IMR-90 (cell line): ENCODE measurements around the gene RAB3GAP2. TPM values are rescaled to one million over a fixed set of nuclear protein-coding genes. Genes with fewer than 3 reads are reported as not detected.
"Not testable (repeated sequence)": the region's sequence is repeated elsewhere in the genome, so short reads cannot be mapped to it uniquely, and the experiment has no call there.

Source experiments
- ATAC-seq: fragments of 200-7000 bp; cut with Tn5 transposase; 2 replicates; pipeline ENCODE4 v1.9.1; 2020; ENCODE audit warnings: low read depth, mild to moderate bottlenecking, moderate library complexity
- BruUV-seq: library from RNA; stranded (reverse); fragments of 400-500 nt; replicated peaks from 2 replicates; lab custom pipeline; 2021; lab: Mats Ljungman, UMichigan
- CTCF ChIA-PET: fragments of 300-600 bp; formaldehyde crosslinking; extraction: SDS; loops from one replicate; lab custom pipeline; 2021; ENCODE audit warnings: antibody characterized with exemption; lab: Yijun Ruan, JAX
- POLR2A ChIA-PET: fragments of 300-600 bp; sonication (Branson Sonifier 250); formaldehyde crosslinking; loops from one replicate; lab custom pipeline; 2022; ENCODE audit warnings: antibody characterized with exemption; ENCODE audit not compliant: unreplicated experiment; lab: Charles Lee
- DNase-seq: peaks from one replicate; pipeline ENCODE4 v3.0.0; 2013
- H2AFZ ChIP-seq: replicated peaks from 2 replicates; pipeline ENCODE3; 2013; ENCODE audit warnings: low read length, mild to moderate bottlenecking; ENCODE audit not compliant: poor library complexity
- H2AK5ac ChIP-seq: 2 replicates; pipeline ENCODE4 v1.6.1; 2013; ENCODE audit warnings: low read depth, low read length, inconsistent platforms
- H2AK9ac ChIP-seq: replicated peaks from 2 replicates; pipeline ENCODE3; 2013; ENCODE audit warnings: mild to moderate bottlenecking, low read depth, low read length, moderate library complexity; ENCODE audit not compliant: poor library complexity
- H2BK120ac ChIP-seq: 2 replicates; pipeline ENCODE4 v1.6.1; 2013; ENCODE audit warnings: low read depth, low read length, inconsistent platforms
- H2BK15ac ChIP-seq: 3 replicates; pipeline ENCODE4 v1.6.1; 2013; ENCODE audit warnings: low read depth, low read length, inconsistent platforms
- H2BK20ac ChIP-seq: 2 replicates; pipeline ENCODE4 v1.6.1; 2013; ENCODE audit warnings: low read depth, mild to moderate bottlenecking, inconsistent platforms, low read length, moderate library complexity
- H2BK5ac ChIP-seq: 2 replicates; pipeline ENCODE4 v1.6.1; 2013; ENCODE audit warnings: mild to moderate bottlenecking, low read depth, low read length, inconsistent platforms; ENCODE audit not compliant: poor library complexity, severe bottlenecking
- H3K14ac ChIP-seq: replicated peaks from 2 replicates; pipeline ENCODE4 v1.6.1; 2013; ENCODE audit warnings: low read depth, low read length, inconsistent platforms
- H3K18ac ChIP-seq: 2 replicates; pipeline ENCODE4 v1.6.1; 2013; ENCODE audit warnings: low read depth, low read length, control low read depth
- H3K23ac ChIP-seq: 2 replicates; pipeline ENCODE4 v1.6.1; 2013; ENCODE audit warnings: low read depth, low read length, inconsistent platforms
- H3K27ac ChIP-seq: 2 replicates; pipeline ENCODE4 v1.5.1; 2013; ENCODE audit warnings: mild to moderate bottlenecking, control low read depth, low read length; ENCODE audit not compliant: insufficient read depth
- H3K27me3 ChIP-seq: 2 replicates; pipeline ENCODE4 v1.6.1; 2013; ENCODE audit warnings: low read length; ENCODE audit not compliant: control insufficient read depth, insufficient read depth
- H3K36me3 ChIP-seq: 2 replicates; pipeline ENCODE4 v1.6.1; 2013; ENCODE audit warnings: low read length, mixed read lengths; ENCODE audit not compliant: control insufficient read depth, insufficient read depth
- H3K4ac ChIP-seq: 2 replicates; pipeline ENCODE4 v1.6.1; 2013; ENCODE audit warnings: low read depth, low read length, inconsistent platforms
- H3K4me1 ChIP-seq: 2 replicates; pipeline ENCODE4 v1.6.1; 2013; ENCODE audit warnings: low read length, mixed read lengths; ENCODE audit not compliant: control insufficient read depth, insufficient read depth
- H3K4me2 ChIP-seq: 2 replicates; pipeline ENCODE4 v1.6.1; 2013; ENCODE audit warnings: low read depth, mild to moderate bottlenecking, control low read depth, low read length, moderate library complexity
- H3K4me3 ChIP-seq: 2 replicates; pipeline ENCODE4 v1.5.1; 2013; ENCODE audit warnings: low read depth, mild to moderate bottlenecking, control low read depth, low read length, moderate library complexity; ENCODE audit not compliant: insufficient read depth
- H3K56ac ChIP-seq: 2 replicates; pipeline ENCODE4 v1.6.1; 2013; ENCODE audit warnings: low read length, inconsistent platforms; ENCODE audit not compliant: insufficient read depth; ENCODE audit errors: extremely low read depth
- H3K79me1 ChIP-seq, 2 experiments: 2 replicates each; pipeline ENCODE4 v1.6.1; 2013; ENCODE audit warnings: low read length in 2 of 2, inconsistent platforms in 1 of 2, low read depth in 1 of 2
- H3K9ac ChIP-seq: 2 replicates; pipeline ENCODE4 v1.6.1; 2013; ENCODE audit warnings: low read depth, low read length, control low read depth
- H3K9me1 ChIP-seq: 2 replicates; pipeline ENCODE4 v1.6.1; 2013; ENCODE audit warnings: low read length, inconsistent platforms; ENCODE audit not compliant: insufficient read depth
- H3K9me3 ChIP-seq: 2 replicates; pipeline ENCODE4 v1.6.1; 2013; ENCODE audit warnings: low read length; ENCODE audit not compliant: control insufficient read depth, insufficient read depth
- H4K20me1 ChIP-seq: 2 replicates; pipeline ENCODE4 v1.6.1; 2013; ENCODE audit warnings: low read length, inconsistent platforms; ENCODE audit not compliant: insufficient read depth
- H4K5ac ChIP-seq: 2 replicates; pipeline ENCODE4 v1.6.1; 2013; ENCODE audit warnings: mild to moderate bottlenecking, low read depth, low read length, control low read depth
- H4K8ac ChIP-seq, 2 experiments: 2 replicates each; pipeline ENCODE4 v1.6.1; 2013; ENCODE audit warnings: low read depth in 2 of 2, low read length in 2 of 2, control low read depth in 1 of 2, inconsistent platforms in 1 of 2
- H4K91ac ChIP-seq: 2 replicates; pipeline ENCODE4 v1.6.1; 2013; ENCODE audit warnings: low read depth, low read length, inconsistent platforms; ENCODE audit not compliant: insufficient read depth
- CHD1 ChIP-seq: IDR thresholded peaks from 2 replicates; pipeline ENCODE4 v1.6.1; 2012; ENCODE audit warnings: low read depth, low read length, improper control_type of control experiment
- MAFK ChIP-seq: IDR thresholded peaks from 2 replicates; pipeline ENCODE4 v1.6.1; 2012; ENCODE audit warnings: low read depth, low read length, improper control_type of control experiment
- WGBS, 2 experiments: methylation state at CpG; one replicate each; pipeline versions ENCODE4 v1.1.5 to v1.1.7; 2013; ENCODE audit warnings: missing lambda C conversion rate in 2 of 2; ENCODE audit not compliant: insufficient read length in 1 of 2; ENCODE audit errors: extremely low coverage in 2 of 2; 5-methylcytosine and 5-hydroxymethylcytosine counted together
- dilution Hi-C: fragments of 300-500 bp; cut with HindIII; formaldehyde crosslinking; loops from one replicate; pipeline ENCODE4 v1.14.3; 2018; ENCODE audit warnings: low sequenced_read_pairs; ENCODE audit not compliant: unreplicated experiment
- in situ Hi-C: fragments of 300-500 bp; cut with MboI; formaldehyde crosslinking; loops from 3 replicates; pipeline ENCODE4 v1.14.3; 2019; ENCODE audit warnings: low sequenced_read_pairs, inconsistent platforms, mixed read lengths
- intact Hi-C: fragments of 100-400 bp; cut with micrococcal nuclease; formaldehyde crosslinking; loops from 2 replicates; pipeline ENCODE4 v1.10.0; 2022
- polyA plus RNA-seq, 3 experiments: library from polyadenylated mRNA; depleted of rRNA; stranded (reverse); fragments of >200 nt; gene quantifications; 2 replicates each; pipeline ENCODE4 v1.2.3, GENCODE V29; 2012; ENCODE audit warnings: low replicate concordance in 1 of 3
- total RNA-seq: library from RNA; depleted of rRNA; stranded (reverse); fragments of >200 nt; gene quantifications from 2 replicates; pipeline ENCODE4 v1.2.3, GENCODE V29; 2012

Gene RAB3GAP2
- total and polyA plus RNA-seq, 2 of the 4 experiments (the other 2 are of a cell fraction), result 12.3 to 37.8 TPM

DNA sequence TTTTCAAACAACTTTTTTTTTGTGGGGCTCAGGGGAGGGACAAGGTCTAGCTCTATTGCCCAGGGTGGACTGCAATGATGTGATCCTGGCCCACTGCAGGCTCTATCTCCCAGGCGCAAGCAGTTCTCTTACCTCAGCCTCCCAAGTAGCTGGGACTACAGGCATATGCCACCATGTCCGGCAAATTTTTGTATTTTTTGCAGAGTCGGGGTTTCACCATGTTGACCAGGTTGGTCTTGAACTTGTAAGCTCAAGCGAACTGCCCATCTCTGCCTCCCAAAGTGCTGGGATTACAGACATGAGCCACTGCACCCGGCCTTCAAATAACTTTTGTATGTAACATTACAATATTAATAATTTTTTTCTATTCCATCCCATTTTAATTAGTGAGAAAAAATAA lies 33.0 kb downstream of the RAB3GAP2 start:
- Histone ChIP-seq H2BK20ac (no peak overlapping the region), H3K27me3 (no peaks in the 10 kb centered on the region), H3K18ac (no peak overlapping the region), H3K14ac (no peak overlapping the region), H3K9me3 (no peaks in the 10 kb centered on the region), H2BK5ac (no peak overlapping the region), H2BK15ac (no peak overlapping the region), H3K4me3 (no peak overlapping the region), H3K79me1 (peaks cover 12 to 29% of the 10 kb centered on the region in 2 experiments), H3K4me2 (no peak overlapping the region), H3K23ac (no peak overlapping the region), H4K91ac (no peak overlapping the region), H2AK9ac (no peak overlapping the region), H2AFZ (no peak overlapping the region), H3K4ac (no peak overlapping the region), H3K27ac (no peak overlapping the region), H4K8ac (no peak overlapping the region), H3K4me1 (no peaks in the 10 kb centered on the region; the same call in 1 of the 2 replicates), H3K9me1 (no peaks in the 10 kb centered on the region), H2BK120ac (no peak overlapping the region), H4K20me1 (peaks cover 34% of the 10 kb centered on the region; the same call in 1 of the 2 replicates), H3K9ac (no peak overlapping the region), H3K56ac (no peak overlapping the region), H3K36me3 (no peaks in the 10 kb centered on the region), H4K5ac (no peak overlapping the region), H2AK5ac (no peak overlapping the region)
- no peak for DNase-seq
- BruUV-seq, result no TSS peak
- peak; percentile 62 for TF ChIP-seq MAFK
- no peak for TF ChIP-seq CHD1
- CTCF ChIA-PET, result no interaction called here
- in situ Hi-C loops, result no loop called here
- POLR2A ChIA-PET, result no interaction called here
- ATAC-seq, result no peak
- dilution Hi-C loops, result no loop called here
- WGBS, 2 experiments, result 94% methylated on average over 2 of the region's 5 CpGs; no CpG with 5 or more reads in 1 of the 2 experiments
- intact Hi-C loops, result no loop called here

- POLR2A ChIA-PET, DNase-seq: not testable (repeated sequence)
These were observed 36.0 kb downstream of the RAB3GAP2 start for GRCh38 chr1:220236278-220236677.

More at GRCh38 chr1:220236278-220236677, 36.0 kb downstream of the RAB3GAP2 start:
- H3K4me1 ChIP-seq, intact Hi-C loops, in situ Hi-C loops, H3K56ac ChIP-seq, H4K5ac ChIP-seq, BruUV-seq, H3K14ac ChIP-seq, H2BK5ac ChIP-seq, H2BK15ac ChIP-seq, H3K4me2 ChIP-seq, H4K91ac ChIP-seq, H3K4ac ChIP-seq, H3K27me3 ChIP-seq, H2AFZ ChIP-seq, H3K9me3 ChIP-seq, H3K36me3 ChIP-seq, ATAC-seq, H3K27ac ChIP-seq, H2BK20ac ChIP-seq, H2AK5ac ChIP-seq, H3K23ac ChIP-seq, dilution Hi-C loops, H2AK9ac ChIP-seq, H3K9ac ChIP-seq, H3K9me1 ChIP-seq, H3K4me3 ChIP-seq, H4K8ac ChIP-seq, H3K18ac ChIP-seq, H2BK120ac ChIP-seq: not testable (repeated sequence)
- H3K79me1 ChIP-seq, result peaks cover 14 to 26% of the 10 kb centered on the region in 2 experiments
- H4K20me1 ChIP-seq, result peaks cover 30% of the 10 kb centered on the region; the same call in 1 of the 2 replicates
- CTCF ChIA-PET, result interaction anchor here (0.6 to 1.5 kb wide), 2 partner anchors 19 to 678 kb away, joined by 3 read pairs; no protein-coding TSS in a partner anchor
- no CpG with 5 or more reads among the region's 9 CpGs for WGBS, 2 experiments
